ENCODE data around the gene HEPN1.

Gene HEPN1

DNA sequence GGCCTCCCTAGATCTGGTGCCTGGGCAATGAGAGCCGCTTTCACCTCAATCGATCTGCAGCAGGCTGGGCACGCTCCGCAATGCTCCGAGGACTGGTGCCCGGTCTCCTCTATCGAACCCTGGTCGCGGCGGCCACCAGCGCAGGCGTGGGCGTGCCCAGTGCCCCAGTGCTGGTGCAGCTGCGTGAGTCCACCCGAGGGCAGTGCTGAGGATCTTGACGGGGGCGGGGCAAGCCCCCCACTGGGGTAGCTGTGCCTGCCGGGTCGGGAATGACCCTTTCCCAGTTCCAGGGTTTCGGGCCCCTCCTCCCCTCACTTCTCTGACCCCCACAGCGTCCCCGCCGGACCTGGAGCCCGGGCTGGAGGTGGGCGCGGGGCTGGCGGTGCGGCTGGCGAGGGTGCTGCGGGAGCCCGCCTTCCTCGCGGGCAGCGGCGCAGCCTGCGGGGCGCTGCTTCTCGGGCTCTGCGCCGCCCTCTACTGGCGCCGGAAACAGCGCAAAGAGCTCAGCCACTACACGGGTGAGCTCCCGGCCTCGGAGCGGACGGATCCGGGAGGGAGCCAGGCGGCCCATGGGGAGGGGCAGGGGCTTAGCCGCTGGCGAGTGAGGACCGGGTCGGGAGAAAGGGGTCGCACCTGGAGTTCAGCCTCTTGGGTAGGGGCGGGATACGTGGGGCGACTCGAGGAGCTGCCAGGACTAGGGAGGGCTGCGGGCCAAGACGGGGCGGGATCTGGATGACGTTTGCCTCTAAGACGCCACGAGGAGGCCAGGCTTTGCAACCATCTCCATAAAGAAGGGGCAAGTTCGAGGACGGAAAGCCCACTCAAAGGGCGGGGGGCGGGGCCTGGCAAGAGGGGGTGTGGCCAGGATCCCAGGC lies 42.9 kb upstream of the HEPN1 start:
- peaks cover 4% of the 10 kb centered on the region for H3K4me1 ChIP-seq (ENCODE audit: insufficient read depth, low read length, severe bottlenecking)
- no peak overlapping the region for H2AFZ ChIP-seq (ENCODE audit: low read length)
- H3K9me2 ChIP-seq (ENCODE audit: low read depth, low read length): no peaks in the 10 kb centered on the region
- H3K4me2 ChIP-seq (ENCODE audit: low read length): peak overlapping the region; percentile 75
- no peaks in the 10 kb centered on the region for H3K79me2 ChIP-seq (ENCODE audit: insufficient read depth, low read length)
- H3K9ac ChIP-seq (ENCODE audit: low read length): peak overlapping the region; percentile 40; the same call in 1 of the 2 replicates
- H3K27me3 ChIP-seq (ENCODE audit: insufficient read depth, low read length): no peaks in the 10 kb centered on the region; the same call in 1 of the 2 replicates
- H3K9me3 ChIP-seq (ENCODE audit: low read length): no peaks in the 10 kb centered on the region
- TF ChIP-seq, protein P1, sequence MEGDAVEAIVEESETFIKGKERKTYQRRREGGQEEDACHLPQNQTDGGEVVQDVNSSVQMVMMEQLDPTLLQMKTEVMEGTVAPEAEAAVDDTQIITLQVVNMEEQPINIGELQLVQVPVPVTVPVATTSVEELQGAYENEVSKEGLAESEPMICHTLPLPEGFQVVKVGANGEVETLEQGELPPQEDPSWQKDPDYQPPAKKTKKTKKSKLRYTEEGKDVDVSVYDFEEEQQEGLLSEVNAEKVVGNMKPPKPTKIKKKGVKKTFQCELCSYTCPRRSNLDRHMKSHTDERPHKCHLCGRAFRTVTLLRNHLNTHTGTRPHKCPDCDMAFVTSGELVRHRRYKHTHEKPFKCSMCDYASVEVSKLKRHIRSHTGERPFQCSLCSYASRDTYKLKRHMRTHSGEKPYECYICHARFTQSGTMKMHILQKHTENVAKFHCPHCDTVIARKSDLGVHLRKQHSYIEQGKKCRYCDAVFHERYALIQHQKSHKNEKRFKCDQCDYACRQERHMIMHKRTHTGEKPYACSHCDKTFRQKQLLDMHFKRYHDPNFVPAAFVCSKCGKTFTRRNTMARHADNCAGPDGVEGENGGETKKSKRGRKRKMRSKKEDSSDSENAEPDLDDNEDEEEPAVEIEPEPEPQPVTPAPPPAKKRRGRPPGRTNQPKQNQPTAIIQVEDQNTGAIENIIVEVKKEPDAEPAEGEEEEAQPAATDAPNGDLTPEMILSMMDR (IDR thresholded peaks at IDR 0.05; ENCODE audit: low read length): peak; percentile 55
- no peak for TF ChIP-seq EZH2 (IDR thresholded peaks at IDR 0.05; ENCODE audit: borderline replicate concordance, low read length)
- no peaks in the 10 kb centered on the region for H3K36me3 ChIP-seq (ENCODE audit: insufficient read depth, low read length)
- no peaks in the 10 kb centered on the region for H4K20me1 ChIP-seq (ENCODE audit: insufficient read depth, low read length)
- H3F3A ChIP-seq (ENCODE audit: insufficient read depth, low read length): no peaks in the 10 kb centered on the region
- no peak overlapping the region for H3K27ac ChIP-seq (ENCODE audit: low read depth, low read length, poor library complexity, severe bottlenecking)
- H3K4me3 ChIP-seq (ENCODE audit: low read depth, low read length, poor library complexity, severe bottlenecking): peak overlapping the region; percentile 58

DNA sequence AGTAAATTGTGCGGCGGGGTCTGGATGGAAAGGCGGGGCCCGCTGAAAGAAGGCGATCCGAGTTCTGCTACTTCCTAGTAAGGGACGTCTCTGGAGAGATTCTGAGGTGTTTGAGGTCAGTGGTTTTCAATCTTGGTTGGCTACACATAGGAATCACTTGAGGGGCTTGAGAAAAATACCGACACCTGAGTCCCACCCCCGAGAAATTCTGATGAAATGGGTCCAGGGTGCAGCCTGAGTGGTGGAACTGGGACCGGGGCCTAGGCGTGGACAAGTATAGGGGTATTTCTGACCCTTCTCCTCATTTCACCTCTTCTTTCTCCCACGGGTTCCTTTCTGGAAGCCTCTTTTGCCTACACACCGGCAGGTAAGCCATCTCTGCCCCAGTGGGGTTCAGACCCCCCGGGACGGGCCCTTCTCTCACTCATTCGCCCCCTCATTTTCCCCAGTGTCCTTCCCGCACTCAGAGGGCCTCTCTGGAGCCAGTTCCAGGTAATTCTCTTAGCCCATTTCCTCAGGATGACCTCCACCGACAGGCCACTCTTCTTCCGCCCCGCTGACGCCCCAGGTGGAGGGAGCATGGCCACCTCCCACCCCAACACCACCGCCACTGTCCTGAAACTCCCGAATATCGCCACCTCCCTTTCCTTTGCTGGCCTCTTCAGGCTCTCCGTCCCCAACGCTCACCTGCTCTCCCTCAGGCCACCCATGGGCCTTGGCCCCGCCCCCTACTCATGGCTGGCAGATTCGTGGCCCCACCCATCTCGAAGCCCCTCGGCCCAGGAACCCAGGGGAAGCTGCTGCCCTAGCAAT lies 42.0 kb upstream of the HEPN1 start:
- no peak overlapping the region for H3K27ac ChIP-seq (ENCODE audit: low read depth, low read length, poor library complexity, severe bottlenecking)

DNA sequence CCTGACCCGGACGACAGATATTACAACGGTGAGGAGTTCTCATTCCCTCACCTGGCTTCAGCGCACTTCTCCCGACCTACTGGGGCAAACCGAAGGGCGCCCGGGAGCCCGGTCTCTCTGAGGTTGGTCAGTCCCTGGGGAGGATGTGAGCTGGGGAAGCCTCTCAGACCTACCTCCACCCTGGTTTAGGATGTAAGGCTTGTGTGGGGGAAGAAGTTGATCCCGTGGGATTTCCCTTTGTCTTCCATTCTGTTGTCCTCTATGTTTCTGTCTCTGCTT lies 41.5 kb upstream of the HEPN1 start:
- Histone ChIP-seq H3K4me3 (ENCODE audit: low read depth, low read length, poor library complexity, severe bottlenecking) (no peak overlapping the region), H4K20me1 (ENCODE audit: insufficient read depth, low read length) (no peaks in the 10 kb centered on the region), H3K4me1 (ENCODE audit: insufficient read depth, low read length, severe bottlenecking) (peaks cover 4% of the 10 kb centered on the region), H3K9ac (ENCODE audit: low read length) (no peak overlapping the region), H3K4me2 (ENCODE audit: low read length) (no peak overlapping the region), H3K79me2 (ENCODE audit: insufficient read depth, low read length) (no peaks in the 10 kb centered on the region), H3K36me3 (ENCODE audit: insufficient read depth, low read length) (no peaks in the 10 kb centered on the region), H3K27me3 (ENCODE audit: insufficient read depth, low read length) (no peaks in the 10 kb centered on the region; the same call in 1 of the 2 replicates), H3K9me2 (ENCODE audit: low read depth, low read length) (no peaks in the 10 kb centered on the region), H3K27ac (ENCODE audit: low read depth, low read length, poor library complexity, severe bottlenecking) (no peak overlapping the region), H3K9me3 (ENCODE audit: low read length) (no peaks in the 10 kb centered on the region), H3F3A (ENCODE audit: insufficient read depth, low read length) (no peaks in the 10 kb centered on the region), H2AFZ (ENCODE audit: low read length) (no peak overlapping the region)
- TF ChIP-seq EZH2 (IDR thresholded peaks at IDR 0.05; ENCODE audit: borderline replicate concordance, low read length): no peak
- TF ChIP-seq, protein P1 (IDR thresholded peaks at IDR 0.05; ENCODE audit: low read length): no peak

More for the DNA sequence above, 42.0 kb upstream of the HEPN1 start:
- H3K4me3 ChIP-seq (ENCODE audit: low read depth, low read length, poor library complexity, severe bottlenecking): peak overlapping the region; percentile 58
- H3K4me2 ChIP-seq (ENCODE audit: low read length): peak overlapping the region; percentile 75
- H4K20me1 ChIP-seq (ENCODE audit: insufficient read depth, low read length): no peaks in the 10 kb centered on the region
- no peaks in the 10 kb centered on the region for H3K36me3 ChIP-seq (ENCODE audit: insufficient read depth, low read length)
- TF ChIP-seq, protein P1 (IDR thresholded peaks at IDR 0.05; ENCODE audit: low read length): no peak
- no peak for TF ChIP-seq EZH2 (IDR thresholded peaks at IDR 0.05; ENCODE audit: borderline replicate concordance, low read length)
- no peaks in the 10 kb centered on the region for H3K79me2 ChIP-seq (ENCODE audit: insufficient read depth, low read length)
- no peak overlapping the region; the same call in 1 of the 2 replicates for H3K9ac ChIP-seq (ENCODE audit: low read length)
- peaks cover 4% of the 10 kb centered on the region for H3K4me1 ChIP-seq (ENCODE audit: insufficient read depth, low read length, severe bottlenecking)
- H3K9me3 ChIP-seq (ENCODE audit: low read length): no peaks in the 10 kb centered on the region
- no peak overlapping the region for H2AFZ ChIP-seq (ENCODE audit: low read length)
- H3F3A ChIP-seq (ENCODE audit: insufficient read depth, low read length): no peaks in the 10 kb centered on the region
- H3K27me3 ChIP-seq (ENCODE audit: insufficient read depth, low read length): no peaks in the 10 kb centered on the region; the same call in 1 of the 2 replicates
- no peaks in the 10 kb centered on the region for H3K9me2 ChIP-seq (ENCODE audit: low read depth, low read length)
